Measurements from ENCODE around the gene MSANTD1. TPM values are rescaled to one million over a fixed set of nuclear protein-coding genes. Genes with fewer than 3 reads are reported as not detected.

The MSANTD1 gene
- polyA plus RNA-seq, 1 of the 3 experiments (the other 2 are of a cell fraction) = 0.15 TPM

- POLR2A ChIA-PET = no interaction called here
- 89% methylated on average over 3 of the region's 9 CpGs for WGBS (ENCODE audit: low lambda C conversion rate)
- no peak for DNase-seq
- H3K79me2 ChIP-seq (ENCODE audit: insufficient read depth) = no peaks in the 10 kb centered on the region
- H3K27ac ChIP-seq (ENCODE audit: low read depth in 2 of 2, low read length in 1 of 2) = no peak overlapping the region
- no peak overlapping the region for H3K4me3 ChIP-seq (ENCODE audit: low read depth in 2 of 2, low read length in 1 of 2)
- H3K4me2 ChIP-seq = no peak overlapping the region
- TF ChIP-seq MEF2A (IDR thresholded peaks at IDR 0.05; ENCODE audit: borderline replicate concordance, low read depth) = no peak
- no peak for TF ChIP-seq NRF1 (IDR thresholded peaks at IDR 0.05; ENCODE audit: low read depth, low read length)
- no peak for TF ChIP-seq FOSL2 (IDR thresholded peaks at IDR 0.05; ENCODE audit: borderline replicate concordance, low read depth)
- TF ChIP-seq NFIC (IDR thresholded peaks at IDR 0.05; ENCODE audit: borderline replicate concordance) = no peak
- no peaks in the 10 kb centered on the region for H3K9me2 ChIP-seq
- CTCF ChIA-PET = interaction anchor here (0.8 to 1.0 kb wide), 2 partner anchors 51 to 136 kb away, joined by 3 to 4 read pairs; no protein-coding TSS in a partner anchor
- no peaks in the 10 kb centered on the region for H4K20me1 ChIP-seq (ENCODE audit: insufficient read depth)
- H2AFZ ChIP-seq (ENCODE audit: low read depth) = no peak overlapping the region
- peaks cover 0 to 26% of the 10 kb centered on the region in 2 experiments; a peak in 1 of 4 replicates for H3K4me1 ChIP-seq (ENCODE audit: control insufficient read depth in 1 of 2, insufficient read depth in 2 of 2, low read depth in 1 of 2, low read length in 1 of 2)
- H3F3A ChIP-seq (replicated peaks; ENCODE audit: insufficient read depth) = no peaks in the 10 kb centered on the region
- no peak overlapping the region for H3K9ac ChIP-seq
- peaks cover 0 to 26% of the 10 kb centered on the region in 2 experiments for H3K36me3 ChIP-seq (replicated peaks in 1 of 2; ENCODE audit: control insufficient read depth in 1 of 2, insufficient read depth in 2 of 2, low read length in 1 of 2)
- H3K9me3 ChIP-seq = no peaks in the 10 kb centered on the region
- no peaks in the 10 kb centered on the region for H3K27me3 ChIP-seq (ENCODE audit: insufficient read depth)
Observed at GRCh38 chr4:3244747-3245146, 4.2 kb upstream of the MSANTD1 start.

GRCh38 chr4:3245676-3246075 is 3.3 kb upstream of the MSANTD1 start:
- H3K9me2 ChIP-seq = no peaks in the 10 kb centered on the region
- ChIA-PET POLR2A (no interaction called here), CTCF (interaction anchor here (1.4 kb wide), 1 partner anchor 12 kb away, joined by 5 read pairs; no protein-coding TSS in a partner anchor)
- no peak overlapping the region for H3K4me3 ChIP-seq (ENCODE audit: low read depth in 2 of 2, low read length in 1 of 2)
- H3K36me3 ChIP-seq (replicated peaks in 1 of 2; ENCODE audit: control insufficient read depth in 1 of 2, insufficient read depth in 2 of 2, low read length in 1 of 2) = peaks cover 0 to 17% of the 10 kb centered on the region in 2 experiments
- H3K27me3 ChIP-seq (ENCODE audit: insufficient read depth) = no peaks in the 10 kb centered on the region
- H3K79me2 ChIP-seq (ENCODE audit: insufficient read depth) = no peaks in the 10 kb centered on the region
- H3K4me2 ChIP-seq = no peak overlapping the region
- DNase-seq = no peak
- no peak overlapping the region for H3K27ac ChIP-seq (ENCODE audit: low read depth in 2 of 2, low read length in 1 of 2)
- H3K4me1 ChIP-seq (ENCODE audit: control insufficient read depth in 1 of 2, insufficient read depth in 2 of 2, low read depth in 1 of 2, low read length in 1 of 2) = peaks cover 0 to 17% of the 10 kb centered on the region in 2 experiments; a peak in 1 of 4 replicates
- no peaks in the 10 kb centered on the region for H4K20me1 ChIP-seq (ENCODE audit: insufficient read depth)
- no peak overlapping the region for H3K9ac ChIP-seq
- 71% methylated on average over 1 of the region's 6 CpGs for WGBS (ENCODE audit: low lambda C conversion rate)
- TF ChIP-seq ZBTB33 (IDR thresholded peaks at IDR 0.05; ENCODE audit: borderline replicate concordance, low read depth) (no peak), SIN3A (IDR thresholded peaks at IDR 0.05; ENCODE audit: borderline replicate concordance, low read depth, low read length) (no peak), IRF3 (IDR thresholded peaks at IDR 0.05; ENCODE audit: low read depth, low read length) (no peak), RCOR1 (IDR thresholded peaks at IDR 0.05; ENCODE audit: low read length) (no peak), ELF1 (IDR thresholded peaks at IDR 0.05) (no peak), RAD21 (IDR thresholded peaks at IDR 0.05; ENCODE audit: low read length) (no peak), FOSL2 (IDR thresholded peaks at IDR 0.05; ENCODE audit: borderline replicate concordance, low read depth) (no peak)
- H3K9me3 ChIP-seq = no peaks in the 10 kb centered on the region
- no peaks in the 10 kb centered on the region for H3F3A ChIP-seq (replicated peaks; ENCODE audit: insufficient read depth)
- no peak overlapping the region for H2AFZ ChIP-seq (ENCODE audit: low read depth)
